ENCODE results near the gene HELT.
"Not testable (repeated sequence)": the region's sequence is repeated elsewhere in the genome, so short reads cannot be mapped to it uniquely, and the experiment has no call there.

Gene HELT

GRCh38 chr4:185017964-185018772 is at the start of gene HELT:
Gene HELT, plus strand, starts transcription at chr4:185018490. Its CDS starts 439 bp downstream, at chr4:185018929.
- DNase-seq: no peak

GRCh38 chr4:184968784-184969201 is 49.5 kb upstream of the HELT start:
- DNase-seq: no peak

GRCh38 chr4:184969610-184970009 is 48.7 kb upstream of the HELT start:
- no peak for DNase-seq

- no peak for DNase-seq
Measured at GRCh38 chr4:184972991-184973390, 45.3 kb upstream of the HELT start.

GRCh38 chr4:184976348-184976747 is 41.9 kb upstream of the HELT start:
- DNase-seq: not testable (repeated sequence)

- DNase-seq: no peak
Measured at GRCh38 chr4:184977747-184978146, 40.5 kb upstream of the HELT start.

- DNase-seq: no peak
Measured at GRCh38 chr4:184978211-184978610, 40.1 kb upstream of the HELT start.

GRCh38 chr4:184979461-184980124 is 38.7 kb upstream of the HELT start:
- DNase-seq: no peak

GRCh38 chr4:184980261-184980660 is 38.0 kb upstream of the HELT start:
- DNase-seq: no peak

- DNase-seq: peak; percentile 36
Measured at GRCh38 chr4:184983672-184984356, 34.5 kb upstream of the HELT start.

GRCh38 chr4:184987493-184988031 is 30.7 kb upstream of the HELT start:
- DNase-seq: no peak

- DNase-seq: no peak
Measured at GRCh38 chr4:184988611-184989010, 29.7 kb upstream of the HELT start.

- not testable (repeated sequence) for DNase-seq
Measured at GRCh38 chr4:184989283-184989682, 29.0 kb upstream of the HELT start.

- DNase-seq: not testable (repeated sequence)
Measured at GRCh38 chr4:184990131-184990530, 28.2 kb upstream of the HELT start.

- no peak for DNase-seq
Measured at GRCh38 chr4:184991860-184992259, 26.4 kb upstream of the HELT start.

- DNase-seq: no peak
Measured at GRCh38 chr4:184992422-184992821, 25.9 kb upstream of the HELT start.

GRCh38 chr4:184993247-184993646 is 25.0 kb upstream of the HELT start:
- no peak for DNase-seq

GRCh38 chr4:184994010-184994622 is 24.2 kb upstream of the HELT start:
- no peak for DNase-seq

- DNase-seq: no peak
Measured at GRCh38 chr4:184994623-184995010, 23.7 kb upstream of the HELT start.

GRCh38 chr4:184997656-184998055 is 20.6 kb upstream of the HELT start:
- not testable (repeated sequence) for DNase-seq

- no peak for DNase-seq
Measured at GRCh38 chr4:185002784-185003183, 15.5 kb upstream of the HELT start.

GRCh38 chr4:185003596-185004351 is 14.5 kb upstream of the HELT start:
- DNase-seq: no peak
